HG03565 (cell line): ENCODE measurements around the gene VPS54.
"Not testable (repeated sequence)": the region's sequence is repeated elsewhere in the genome, so short reads cannot be mapped to it uniquely, and the experiment has no call there.

Source experiments
- ATAC-seq: cut with Tn5 transposase; IDR thresholded peaks from one replicate; pipeline ENCODE4 v1.9.1; 2021; ENCODE audit warnings: mild to moderate bottlenecking, moderate library complexity; ENCODE audit not compliant: unreplicated experiment

Gene VPS54

GRCh38 chr2:63874204-63875130 is 144.8 kb downstream of the VPS54 start:
- no peak for ATAC-seq

GRCh38 chr2:63872571-63873328 is 146.5 kb downstream of the VPS54 start:
- no peak for ATAC-seq

GRCh38 chr2:63871864-63872263 is 147.4 kb downstream of the VPS54 start:
- ATAC-seq = no peak

- ATAC-seq = no peak
Measured at GRCh38 chr2:63870679-63871078, 148.5 kb downstream of the VPS54 start.

- peak; percentile 65 for ATAC-seq
Measured at GRCh38 chr2:63866009-63866709, 153.1 kb downstream of the VPS54 start.

GRCh38 chr2:63865159-63865799 is 153.9 kb downstream of the VPS54 start:
- ATAC-seq = no peak

GRCh38 chr2:63863707-63864106 is 155.5 kb downstream of the VPS54 start:
- ATAC-seq = no peak

- no peak for ATAC-seq
Measured at GRCh38 chr2:63862806-63863205, 156.4 kb downstream of the VPS54 start.

- no peak for ATAC-seq
Measured at GRCh38 chr2:63861220-63861822, 157.9 kb downstream of the VPS54 start.

GRCh38 chr2:63858291-63858690 is 160.9 kb downstream of the VPS54 start:
- no peak for ATAC-seq

- no peak for ATAC-seq
Measured at GRCh38 chr2:63856303-63856603, 163.0 kb downstream of the VPS54 start.

- no peak for ATAC-seq
Measured at GRCh38 chr2:63855418-63856302, 163.6 kb downstream of the VPS54 start.

GRCh38 chr2:63853527-63854310 is 165.5 kb downstream of the VPS54 start:
- no peak for ATAC-seq

GRCh38 chr2:63851691-63852311 is 167.4 kb downstream of the VPS54 start:
- ATAC-seq = no peak

- ATAC-seq = no peak
Measured at GRCh38 chr2:63850649-63851048, 168.6 kb downstream of the VPS54 start.

- ATAC-seq = no peak
Measured at GRCh38 chr2:63850204-63850571, 169.0 kb downstream of the VPS54 start.

GRCh38 chr2:63849381-63850203 is 169.6 kb downstream of the VPS54 start:
- no peak for ATAC-seq

GRCh38 chr2:63847571-63847970 is 171.7 kb downstream of the VPS54 start:
- not testable (repeated sequence) for ATAC-seq
